Ascending aorta (tissue), 2 donors: ENCODE measurements around the gene RIN3. TPM values are rescaled to one million over a fixed set of nuclear protein-coding genes. Genes with fewer than 3 reads are reported as not detected.

Experiments
- DNase-seq, 2 donors: peaks; one replicate each; pipeline ENCODE4 v3.0.0-alpha.2; 2019; ENCODE audit warnings: low spot score in 2 of 2
- H3K27ac ChIP-seq, 2 donors: fragments of 200-600 bp; sonication (generic); one replicate each; pipeline ENCODE4 v1.5.1; 2016 to 2017; ENCODE audit warnings: mild to moderate bottlenecking in 1 of 2
- H3K27me3 ChIP-seq: fragments of 200-600 bp; sonication (generic); one replicate; pipeline ENCODE4 v1.5.1; 2017
- H3K36me3 ChIP-seq, 2 donors: fragments of 200-600 bp; sonication (generic); one replicate each; pipeline ENCODE4 v1.5.1; 2016
- H3K4me1 ChIP-seq, 2 donors: fragments of 200-600 bp; sonication (generic); one replicate each; pipeline ENCODE4 v1.5.1; 2016 to 2017; ENCODE audit warnings: mild to moderate bottlenecking in 1 of 2
- H3K4me3 ChIP-seq, 2 donors: fragments of 200-600 bp; sonication (generic); one replicate each; pipeline ENCODE4 v1.5.1; 2016 to 2017; ENCODE audit warnings: mild to moderate bottlenecking in 1 of 2
- H3K9me3 ChIP-seq, 2 donors: fragments of 200-600 bp; sonication (generic); one replicate each; pipeline ENCODE4 v1.5.1; 2016
- intact Hi-C: fragments of 100-400 bp; cut with DNase I; formaldehyde crosslinking; loops from one replicate; pipeline ENCODE4 v1.15.1; 2023
- total RNA-seq: library from RNA; depleted of rRNA; stranded (reverse); fragments of >200 nt; gene quantifications from one replicate; pipeline ENCODE4 v1.1.0, GENCODE V29; 2016
- TF ChIP-seq, protein P1 (sequence below), 3 experiments: fragments of 200-600 bp in 2 of 3; fragments of 450-650 bp in 1 of 3; sonication (generic) in 2 of 3; IDR thresholded peaks; one replicate each; pipeline ENCODE4 v1.5.1; 2016 to 2019; ENCODE audit warnings: antibody characterized with exemption in 3 of 3, mild to moderate bottlenecking in 1 of 3, moderate library complexity in 1 of 3

The RIN3 gene
- total RNA-seq, 1 donor from 2014 or later, result 30.3 TPM

DNA sequence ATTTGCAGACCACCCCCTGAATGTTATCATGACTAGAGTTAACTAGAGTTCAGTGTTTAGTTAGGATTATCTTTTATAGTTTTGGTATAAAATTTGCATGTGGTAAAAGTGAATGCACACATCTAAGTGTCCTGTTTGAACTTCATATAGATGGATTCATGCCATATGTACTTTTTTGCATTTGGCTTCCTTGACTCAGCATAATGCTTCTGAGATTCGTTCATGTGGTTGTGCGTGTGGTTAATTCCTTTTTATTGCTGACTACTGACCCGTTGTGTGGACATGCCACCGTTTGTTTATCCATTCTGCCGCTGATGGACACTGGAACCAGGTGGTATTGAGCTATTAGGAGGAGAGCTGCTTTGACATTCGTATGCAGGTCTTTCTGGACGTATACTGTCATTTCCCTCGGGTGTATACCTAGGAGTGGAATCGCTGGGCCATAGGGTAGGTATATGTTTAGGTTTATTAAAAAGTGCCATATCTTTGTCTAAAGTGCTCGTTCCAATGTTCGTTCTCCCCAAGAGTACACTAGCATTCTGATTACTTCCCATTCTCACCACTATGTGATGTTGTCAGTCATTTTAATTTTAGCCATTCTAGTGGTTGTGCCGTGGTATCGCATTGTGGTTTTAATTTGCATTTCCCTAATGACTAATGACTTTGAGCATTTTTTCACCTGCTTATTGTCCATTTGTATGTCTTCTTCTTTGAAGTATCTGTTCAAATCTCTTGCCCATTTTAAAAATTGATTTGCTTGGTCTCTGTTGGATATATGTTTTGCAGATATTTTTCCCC lies 37.7 kb downstream of the RIN3 start:
- TF ChIP-seq, protein P1, sequence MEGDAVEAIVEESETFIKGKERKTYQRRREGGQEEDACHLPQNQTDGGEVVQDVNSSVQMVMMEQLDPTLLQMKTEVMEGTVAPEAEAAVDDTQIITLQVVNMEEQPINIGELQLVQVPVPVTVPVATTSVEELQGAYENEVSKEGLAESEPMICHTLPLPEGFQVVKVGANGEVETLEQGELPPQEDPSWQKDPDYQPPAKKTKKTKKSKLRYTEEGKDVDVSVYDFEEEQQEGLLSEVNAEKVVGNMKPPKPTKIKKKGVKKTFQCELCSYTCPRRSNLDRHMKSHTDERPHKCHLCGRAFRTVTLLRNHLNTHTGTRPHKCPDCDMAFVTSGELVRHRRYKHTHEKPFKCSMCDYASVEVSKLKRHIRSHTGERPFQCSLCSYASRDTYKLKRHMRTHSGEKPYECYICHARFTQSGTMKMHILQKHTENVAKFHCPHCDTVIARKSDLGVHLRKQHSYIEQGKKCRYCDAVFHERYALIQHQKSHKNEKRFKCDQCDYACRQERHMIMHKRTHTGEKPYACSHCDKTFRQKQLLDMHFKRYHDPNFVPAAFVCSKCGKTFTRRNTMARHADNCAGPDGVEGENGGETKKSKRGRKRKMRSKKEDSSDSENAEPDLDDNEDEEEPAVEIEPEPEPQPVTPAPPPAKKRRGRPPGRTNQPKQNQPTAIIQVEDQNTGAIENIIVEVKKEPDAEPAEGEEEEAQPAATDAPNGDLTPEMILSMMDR (IDR thresholded peaks at IDR 0.05), result peak in 1 of 3 experiments; percentile 40
- peaks cover 16 to 45% of the 10 kb centered on the region in 2 donors for H3K4me1 ChIP-seq
- intact Hi-C loops, result loop anchor here (2.0 to 5.0 kb wide), 2 partner anchors 36 to 39 kb away; partner anchors contain the start of gene RIN3

DNA sequence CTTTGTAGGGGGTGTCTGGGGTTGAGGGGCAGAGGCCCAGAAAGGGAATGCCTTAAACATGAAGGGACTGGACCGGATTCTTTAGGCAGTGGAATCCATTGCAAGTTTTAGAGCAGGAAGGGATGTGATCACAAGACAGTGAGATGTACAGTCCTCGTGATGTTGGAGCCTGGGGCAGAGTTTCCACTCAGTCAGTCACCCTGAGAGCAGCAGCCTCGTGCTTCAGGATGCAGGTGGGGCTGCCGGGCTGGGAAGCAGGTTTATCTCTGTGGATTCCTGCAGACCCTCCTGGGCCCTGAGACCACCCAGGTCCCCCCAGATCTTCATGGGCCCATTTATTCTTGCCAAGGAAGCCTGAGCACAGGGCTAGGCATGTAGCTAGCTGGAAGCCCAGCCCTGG lies 38.5 kb downstream of the RIN3 start:
- Histone ChIP-seq H3K27ac (peak overlapping the region; percentile 62 to 76), H3K9me3 (no peaks in the 10 kb centered on the region), H3K4me3 (no peak overlapping the region), H3K4me1 (peaks cover 16 to 45% of the 10 kb centered on the region in 2 donors), H3K27me3 (no peaks in the 10 kb centered on the region), H3K36me3 (peaks cover 6 to 14% of the 10 kb centered on the region in 2 donors)
- intact Hi-C loops, result loop anchor here (2.0 to 5.0 kb wide), 2 partner anchors 27 to 40 kb away; partner anchors contain the start of gene RIN3
- DNase-seq, result no peak
- TF ChIP-seq, protein P1 (IDR thresholded peaks at IDR 0.05), result no peak

More for the DNA sequence above, 37.7 kb downstream of the RIN3 start:
- no peak overlapping the region for H3K4me3 ChIP-seq
- no peak for DNase-seq
- H3K27ac ChIP-seq, result peak overlapping the region; percentile 87 to 93
- no peaks in the 10 kb centered on the region for H3K27me3 ChIP-seq
- no peaks in the 10 kb centered on the region for H3K9me3 ChIP-seq
- peaks cover 6% of the 10 kb centered on the region in 2 donors for H3K36me3 ChIP-seq

DNA sequence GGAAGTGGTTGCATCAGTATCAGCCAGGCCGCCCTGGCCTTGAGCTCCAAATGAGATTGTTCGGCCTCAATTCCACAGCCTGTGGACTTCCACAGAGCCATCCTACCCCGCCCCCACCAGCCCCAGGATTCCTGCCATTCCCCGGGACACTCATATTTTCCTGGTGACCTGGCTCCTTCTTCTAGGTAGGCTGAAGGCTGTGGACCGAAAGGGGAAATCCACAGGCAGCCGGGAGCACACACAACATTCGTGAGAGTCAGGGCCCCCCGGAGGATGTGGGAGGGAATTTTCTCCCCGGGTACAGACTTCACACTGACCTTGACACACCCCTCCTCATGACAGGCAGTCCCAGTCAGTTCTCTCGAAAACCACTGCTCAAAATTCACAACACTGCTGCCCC lies 39.9 kb downstream of the RIN3 start:
- intact Hi-C loops, result loop anchor here (2.0 to 5.0 kb wide), 2 partner anchors 25 to 41 kb away; partner anchors contain the start of gene RIN3
- H3K36me3 ChIP-seq, result peaks cover 12 to 23% of the 10 kb centered on the region in 2 donors
- H3K4me3 ChIP-seq, result no peak overlapping the region
- H3K27me3 ChIP-seq, result no peaks in the 10 kb centered on the region
- H3K27ac ChIP-seq, result peak overlapping the region; percentile 62 to 76
- DNase-seq, result peak in 1 of 2 donors; percentile 81
- peaks cover 16 to 45% of the 10 kb centered on the region in 2 donors for H3K4me1 ChIP-seq
- TF ChIP-seq, protein P1 (IDR thresholded peaks at IDR 0.05), result peak in 1 of 3 experiments; percentile 20
- H3K9me3 ChIP-seq, result no peaks in the 10 kb centered on the region

DNA sequence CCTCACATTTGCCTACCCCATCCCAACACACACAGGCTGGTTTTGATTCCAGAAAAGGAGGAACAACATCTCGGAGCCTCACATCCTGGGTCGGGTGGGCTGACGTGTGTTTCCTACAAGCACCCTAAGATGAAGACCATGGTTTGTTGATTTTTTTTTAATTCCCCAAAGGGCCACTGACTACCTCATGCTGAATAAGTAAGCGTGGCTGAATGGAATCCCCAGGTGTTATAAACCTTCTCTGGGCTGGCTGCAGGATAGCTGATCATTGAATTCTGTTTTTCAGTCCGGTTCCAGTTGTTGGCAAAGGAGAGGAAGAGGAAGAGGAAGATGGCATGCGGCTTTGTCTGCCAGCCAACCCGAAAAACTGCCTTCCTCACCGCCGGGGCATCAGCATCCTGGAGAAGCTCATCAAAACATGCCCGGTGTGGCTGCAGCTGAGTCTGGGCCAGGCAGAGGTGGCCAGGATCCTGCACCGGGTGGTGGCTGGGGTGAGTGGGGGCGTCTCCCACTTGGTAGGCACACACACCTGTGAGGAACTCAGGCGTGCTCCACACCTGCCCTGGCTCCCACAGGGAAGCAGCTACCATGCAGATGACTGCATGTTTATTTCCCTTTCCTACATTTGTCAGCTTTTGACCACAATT lies 42.0 kb downstream of the RIN3 start:
- H3K9me3 ChIP-seq, result no peaks in the 10 kb centered on the region
- peaks cover 12 to 25% of the 10 kb centered on the region in 2 donors for H3K4me1 ChIP-seq
- DNase-seq, result no peak
- no peaks in the 10 kb centered on the region for H3K27me3 ChIP-seq
- no peak overlapping the region for H3K4me3 ChIP-seq
- H3K36me3 ChIP-seq, result peaks cover 24 to 35% of the 10 kb centered on the region in 2 donors
- TF ChIP-seq, protein P1 (IDR thresholded peaks at IDR 0.05), result no peak
- H3K27ac ChIP-seq, result no peak overlapping the region
- intact Hi-C loops, result no loop called here

- H3K4me3 ChIP-seq, result no peak overlapping the region
These were observed 42.7 kb downstream of the RIN3 start for GRCh38 chr14:92556255-92556741.

More at GRCh38 chr14:92556255-92556741, 42.7 kb downstream of the RIN3 start:
- intact Hi-C loops, result no loop called here
- Histone ChIP-seq H3K36me3 (peaks cover 24 to 35% of the 10 kb centered on the region in 2 donors), H3K27ac (no peak overlapping the region), H3K9me3 (no peaks in the 10 kb centered on the region), H3K27me3 (no peaks in the 10 kb centered on the region), H3K4me1 (peaks cover 12 to 26% of the 10 kb centered on the region in 2 donors)
- TF ChIP-seq, protein P1 (IDR thresholded peaks at IDR 0.05), result no peak
- no peak for DNase-seq
